HepG2 (cell line): ENCODE data around the gene FAM83G. TPM values are rescaled to one million over a fixed set of nuclear protein-coding genes. Genes with fewer than 3 reads are reported as not detected.

Experiments
- ARID4A ChIP-seq: sonication (generic); formaldehyde crosslinking; IDR thresholded peaks from 2 replicates; pipeline ENCODE4 v1.5.0; 2020; ENCODE audit warnings: mild to moderate bottlenecking, missing genetic modification reagents, borderline replicate concordance
- ATM ChIP-seq: fragments of 450-650 bp; IDR thresholded peaks from 2 replicates; pipeline ENCODE4 v1.7.1; 2017; ENCODE audit warnings: mild to moderate bottlenecking, borderline replicate concordance
- CBX2 ChIP-seq, 2 experiments: fragments of 200-600 bp in 1 of 2; sonication (generic); formaldehyde crosslinking in 1 of 2; IDR thresholded peaks; 2 replicates each; pipeline versions ENCODE4 v1.7.0 to v1.8.1; 2018 to 2022; ENCODE audit warnings: low read depth in 2 of 2, low read length in 1 of 2, mild to moderate bottlenecking in 1 of 2, missing genetic modification reagents in 1 of 2
- HNRNPL ChIP-seq: fragments of 200-400 bp; formaldehyde crosslinking; IDR thresholded peaks from 2 replicates; pipeline ENCODE4 v1.6.1; 2017; ENCODE audit warnings: mild to moderate bottlenecking, low read depth, low read length
- IKZF1 ChIP-seq: fragments of 450-650 bp; IDR thresholded peaks from 2 replicates; pipeline ENCODE4 v1.7.1; 2016
- NR2F1 ChIP-seq, 2 experiments: fragments of 450-650 bp in 1 of 2; formaldehyde crosslinking in 1 of 2; IDR thresholded peaks; 2 replicates each; pipeline versions ENCODE4 v1.5.0 to v1.6.1; 2016 to 2020; ENCODE audit warnings: mild to moderate bottlenecking in 1 of 2, missing compliant biosample characterization in 1 of 2, missing genetic modification reagents in 1 of 2, moderate library complexity in 1 of 2
- RBAK ChIP-seq: sonication (generic); formaldehyde crosslinking; IDR thresholded peaks from 2 replicates; pipeline ENCODE4 v1.5.1; 2020; ENCODE audit warnings: mild to moderate bottlenecking, missing genetic modification reagents
- SMAD3 ChIP-seq: sonication (generic); formaldehyde crosslinking; IDR thresholded peaks from 2 replicates; pipeline ENCODE4 v1.4.0; 2020; ENCODE audit warnings: missing genetic modification reagents
- SSRP1 ChIP-seq: IDR thresholded peaks from 2 replicates; pipeline ENCODE4 v1.6.1; 2016; ENCODE audit warnings: control low read depth
- STAG1 ChIP-seq: sonication (generic); formaldehyde crosslinking; IDR thresholded peaks from 2 replicates; pipeline ENCODE4 v1.4.0; 2020; ENCODE audit warnings: missing genetic modification reagents
- U2AF1 ChIP-seq: fragments of 200-400 bp; formaldehyde crosslinking; optimal IDR thresholded peaks from 2 replicates; pipeline ENCODE3; 2017; ENCODE audit warnings: mild to moderate bottlenecking, low read depth, low read length
- ZNF136 ChIP-seq: sonication (generic); formaldehyde crosslinking; IDR thresholded peaks from 2 replicates; pipeline ENCODE4 v1.8.1; 2022; ENCODE audit warnings: low read depth, mild to moderate bottlenecking, moderate library complexity, missing genetic modification reagents
- ZNF207 ChIP-seq: fragments of 450-650 bp; IDR thresholded peaks from 2 replicates; pipeline ENCODE4 v1.6.1; 2016; ENCODE audit warnings: antibody characterized with exemption, borderline replicate concordance
- ZNF234 ChIP-seq: sonication (generic); formaldehyde crosslinking; conservative IDR thresholded peaks from 2 replicates; pipeline ENCODE4 v1.5.1; 2020; ENCODE audit warnings: mild to moderate bottlenecking, missing genetic modification reagents
- ZNF484 ChIP-seq: sonication (generic); formaldehyde crosslinking; IDR thresholded peaks from 2 replicates; pipeline ENCODE4 v1.5.1; 2020; ENCODE audit warnings: mild to moderate bottlenecking, low read depth, missing genetic modification reagents, borderline replicate concordance
- polyA plus RNA-seq, 8 experiments: library from polyadenylated mRNA; depleted of rRNA in 3 of 8; stranded (reverse) in 7 of 8; unstranded in 1 of 8; fragments of >200 nt; fragmentation: Illumina TruSeq in 4 of 8; extraction: Trizol in 4 of 8; gene quantifications; 2 replicates each; pipeline versions ENCODE4 v1.2.1 to v1.2.3, GENCODE V29; 2011 to 2016; ENCODE audit warnings: low read depth in 4 of 8, missing spikeins in 1 of 8, mixed read lengths in 1 of 8; ENCODE audit not compliant: insufficient read depth in 1 of 8
- total RNA-seq, 5 experiments: library from RNA; depleted of rRNA; stranded (reverse); fragments of >200 nt; fragmentation: Illumina TruSeq; extraction: Trizol; gene quantifications; 2 replicates each; pipeline ENCODE4 v1.2.3, GENCODE V29; 2016; ENCODE audit warnings: low read depth in 1 of 5
- TF ChIP-seq, protein P1 (sequence below): sonication (generic); formaldehyde crosslinking; IDR thresholded peaks from 2 replicates; pipeline ENCODE4 v1.9.0; 2022; ENCODE audit warnings: low read depth, missing genetic modification reagents
- TF ChIP-seq, protein P2 (sequence below): sonication (generic); formaldehyde crosslinking; IDR thresholded peaks from 2 replicates; pipeline ENCODE4 v1.4.0; 2020; ENCODE audit warnings: missing genetic modification reagents
- TF ChIP-seq, protein P3 (sequence below): sonication (generic); formaldehyde crosslinking; IDR thresholded peaks from 2 replicates; pipeline ENCODE4 v1.4.0; 2020; ENCODE audit warnings: missing genetic modification reagents

FAM83G gene
- total and polyA plus RNA-seq, 2 of the 13 experiments (the other 11 are each of a cell fraction or from before 2014, with no cell fraction given), result 13.7 to 18.6 TPM

DNA sequence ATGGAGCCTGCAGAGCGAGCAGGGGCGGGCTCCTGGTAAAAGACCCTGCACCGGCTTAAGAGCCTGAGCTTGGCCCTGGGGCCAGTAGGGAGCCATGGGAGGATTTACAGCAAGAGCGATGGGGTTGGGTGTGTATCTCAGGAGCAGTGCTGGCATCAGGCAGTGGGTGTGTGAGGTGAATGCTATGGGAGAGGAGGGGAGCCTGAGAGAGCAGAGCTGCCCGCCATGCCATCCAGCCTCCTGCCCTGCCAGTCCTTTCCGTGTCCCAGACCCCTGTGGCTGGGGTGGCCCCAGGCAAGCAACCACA lies 23.3 kb downstream of the FAM83G start (continued):
- TF ChIP-seq ZNF234 (no peak), STAG1 (0 out of 2 replicates have a peak, but pooled peaks have one; percentile 4), IKZF1 (no peak), ZNF136 (CRISPR knock-in tag) (no peak), CBX2 (IDR thresholded peaks at IDR 0.05; ENCODE audit: low read depth, low read length) (no peak), CBX2 (CRISPR knock-in tag; IDR thresholded peaks at IDR 0.05; ENCODE audit: low read depth) (no peak), ZNF207 (no peak), HNRNPL (no peak; the same call in 1 of the 2 replicates), SMAD3 (no peak), RBAK (CRISPR knock-in tag) (0 out of 2 replicates have a peak, but pooled peaks have one; percentile 58), U2AF1 (peak; percentile 77), ARID4A (CRISPR knock-in tag) (no peak), ZNF484 (CRISPR knock-in tag) (no peak), NR2F1 (CRISPR knock-in tag; IDR thresholded peaks at IDR 0.05) (no peak), ATM (no peak), SSRP1 (CRISPR knock-in tag) (0 out of 2 replicates have a peak, but pooled peaks have one; percentile 8)
- TF ChIP-seq, protein P1, sequence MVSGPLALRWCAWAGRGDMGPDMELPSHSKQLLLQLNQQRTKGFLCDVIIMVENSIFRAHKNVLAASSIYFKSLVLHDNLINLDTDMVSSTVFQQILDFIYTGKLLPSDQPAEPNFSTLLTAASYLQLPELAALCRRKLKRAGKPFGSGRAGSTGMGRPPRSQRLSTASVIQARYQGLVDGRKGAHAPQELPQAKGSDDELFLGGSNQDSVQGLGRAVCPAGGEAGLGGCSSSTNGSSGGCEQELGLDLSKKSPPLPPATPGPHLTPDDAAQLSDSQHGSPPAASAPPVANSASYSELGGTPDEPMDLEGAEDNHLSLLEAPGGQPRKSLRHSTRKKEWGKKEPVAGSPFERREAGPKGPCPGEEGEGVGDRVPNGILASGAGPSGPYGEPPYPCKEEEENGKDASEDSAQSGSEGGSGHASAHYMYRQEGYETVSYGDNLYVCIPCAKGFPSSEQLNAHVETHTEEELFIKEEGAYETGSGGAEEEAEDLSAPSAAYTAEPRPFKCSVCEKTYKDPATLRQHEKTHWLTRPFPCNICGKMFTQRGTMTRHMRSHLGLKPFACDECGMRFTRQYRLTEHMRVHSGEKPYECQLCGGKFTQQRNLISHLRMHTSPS (CRISPR knock-in tag), result no peak
- TF ChIP-seq, protein P2, sequence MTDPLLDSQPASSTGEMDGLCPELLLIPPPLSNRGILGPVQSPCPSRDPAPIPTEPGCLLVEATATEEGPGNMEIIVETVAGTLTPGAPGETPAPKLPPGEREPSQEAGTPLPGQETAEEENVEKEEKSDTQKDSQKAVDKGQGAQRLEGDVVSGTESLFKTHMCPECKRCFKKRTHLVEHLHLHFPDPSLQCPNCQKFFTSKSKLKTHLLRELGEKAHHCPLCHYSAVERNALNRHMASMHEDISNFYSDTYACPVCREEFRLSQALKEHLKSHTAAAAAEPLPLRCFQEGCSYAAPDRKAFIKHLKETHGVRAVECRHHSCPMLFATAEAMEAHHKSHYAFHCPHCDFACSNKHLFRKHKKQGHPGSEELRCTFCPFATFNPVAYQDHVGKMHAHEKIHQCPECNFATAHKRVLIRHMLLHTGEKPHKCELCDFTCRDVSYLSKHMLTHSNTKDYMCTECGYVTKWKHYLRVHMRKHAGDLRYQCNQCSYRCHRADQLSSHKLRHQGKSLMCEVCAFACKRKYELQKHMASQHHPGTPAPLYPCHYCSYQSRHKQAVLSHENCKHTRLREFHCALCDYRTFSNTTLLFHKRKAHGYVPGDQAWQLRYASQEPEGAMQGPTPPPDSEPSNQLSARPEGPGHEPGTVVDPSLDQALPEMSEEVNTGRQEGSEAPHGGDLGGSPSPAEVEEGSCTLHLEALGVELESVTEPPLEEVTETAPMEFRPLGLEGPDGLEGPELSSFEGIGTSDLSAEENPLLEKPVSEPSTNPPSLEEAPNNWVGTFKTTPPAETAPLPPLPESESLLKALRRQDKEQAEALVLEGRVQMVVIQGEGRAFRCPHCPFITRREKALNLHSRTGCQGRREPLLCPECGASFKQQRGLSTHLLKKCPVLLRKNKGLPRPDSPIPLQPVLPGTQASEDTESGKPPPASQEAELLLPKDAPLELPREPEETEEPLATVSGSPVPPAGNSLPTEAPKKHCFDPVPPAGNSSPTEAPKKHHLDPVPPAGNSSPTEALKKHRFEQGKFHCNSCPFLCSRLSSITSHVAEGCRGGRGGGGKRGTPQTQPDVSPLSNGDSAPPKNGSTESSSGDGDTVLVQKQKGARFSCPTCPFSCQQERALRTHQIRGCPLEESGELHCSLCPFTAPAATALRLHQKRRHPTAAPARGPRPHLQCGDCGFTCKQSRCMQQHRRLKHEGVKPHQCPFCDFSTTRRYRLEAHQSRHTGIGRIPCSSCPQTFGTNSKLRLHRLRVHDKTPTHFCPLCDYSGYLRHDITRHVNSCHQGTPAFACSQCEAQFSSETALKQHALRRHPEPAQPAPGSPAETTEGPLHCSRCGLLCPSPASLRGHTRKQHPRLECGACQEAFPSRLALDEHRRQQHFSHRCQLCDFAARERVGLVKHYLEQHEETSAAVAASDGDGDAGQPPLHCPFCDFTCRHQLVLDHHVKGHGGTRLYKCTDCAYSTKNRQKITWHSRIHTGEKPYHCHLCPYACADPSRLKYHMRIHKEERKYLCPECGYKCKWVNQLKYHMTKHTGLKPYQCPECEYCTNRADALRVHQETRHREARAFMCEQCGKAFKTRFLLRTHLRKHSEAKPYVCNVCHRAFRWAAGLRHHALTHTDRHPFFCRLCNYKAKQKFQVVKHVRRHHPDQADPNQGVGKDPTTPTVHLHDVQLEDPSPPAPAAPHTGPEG (CRISPR knock-in tag), result peak; percentile 13; the same call in 1 of the 2 replicates
- TF ChIP-seq, protein P3, sequence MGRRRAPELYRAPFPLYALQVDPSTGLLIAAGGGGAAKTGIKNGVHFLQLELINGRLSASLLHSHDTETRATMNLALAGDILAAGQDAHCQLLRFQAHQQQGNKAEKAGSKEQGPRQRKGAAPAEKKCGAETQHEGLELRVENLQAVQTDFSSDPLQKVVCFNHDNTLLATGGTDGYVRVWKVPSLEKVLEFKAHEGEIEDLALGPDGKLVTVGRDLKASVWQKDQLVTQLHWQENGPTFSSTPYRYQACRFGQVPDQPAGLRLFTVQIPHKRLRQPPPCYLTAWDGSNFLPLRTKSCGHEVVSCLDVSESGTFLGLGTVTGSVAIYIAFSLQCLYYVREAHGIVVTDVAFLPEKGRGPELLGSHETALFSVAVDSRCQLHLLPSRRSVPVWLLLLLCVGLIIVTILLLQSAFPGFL (CRISPR knock-in tag), result no peak
